Heart left ventricle (tissue), 16 donors: ENCODE measurements around the gene RPL12. TPM values are rescaled to one million over a fixed set of nuclear protein-coding genes. Genes with fewer than 3 reads are reported as not detected.
"Not testable (repeated sequence)": the region's sequence is repeated elsewhere in the genome, so short reads cannot be mapped to it uniquely, and the experiment has no call there.

ENCODE experiments used
- ATAC-seq, 4 donors: fragments of 200-7000 bp; cut with Tn5 transposase; one replicate each; pipeline ENCODE4 v1.9.1; 2020 to 2022; ENCODE audit warnings: moderate library complexity in 4 of 4, mild to moderate bottlenecking in 3 of 4, moderate number of reproducible peaks in 1 of 4
- DNase-seq, 5 donors: peaks; one replicate each; pipeline ENCODE4 v3.0.0-alpha.2; 2020
- H3K27ac ChIP-seq, 12 donors: fragments of 200-600 bp; sonication (generic) in 4 of 12; one replicate each; pipeline versions ENCODE4 v1.5.0 to v1.8.0; 2016 to 2022; ENCODE audit warnings: mild to moderate bottlenecking in 2 of 12
- H3K27me3 ChIP-seq, 9 donors: fragments of 200-600 bp; sonication (generic) in 2 of 9; one replicate each; pipeline versions ENCODE4 v1.5.1 to v1.8.0; 2016 to 2022; ENCODE audit warnings: mild to moderate bottlenecking in 3 of 9
- H3K36me3 ChIP-seq, 9 donors: fragments of 200-600 bp; sonication (generic) in 2 of 9; one replicate each; pipeline versions ENCODE4 v1.5.0 to v1.8.0; 2018 to 2022; ENCODE audit warnings: mild to moderate bottlenecking in 2 of 9
- H3K4me1 ChIP-seq, 12 donors: fragments of 200-600 bp; sonication (generic) in 4 of 12; one replicate each; pipeline versions ENCODE4 v1.5.0 to v1.8.0; 2016 to 2022; ENCODE audit warnings: mild to moderate bottlenecking in 3 of 12
- H3K4me3 ChIP-seq, 12 donors: fragments of 200-600 bp; sonication (generic) in 4 of 12; one replicate each; pipeline versions ENCODE4 v1.5.0 to v1.8.0; 2017 to 2022; ENCODE audit warnings: mild to moderate bottlenecking in 9 of 12, moderate library complexity in 4 of 12
- H3K9me3 ChIP-seq, 12 donors: fragments of 200-600 bp; sonication (generic) in 4 of 12; one replicate each; pipeline versions ENCODE4 v1.5.0 to v1.8.0; 2016 to 2022; ENCODE audit warnings: mild to moderate bottlenecking in 1 of 12
- CTCF ChIP-seq, 12 donors: fragments of 200-600 bp; sonication (generic) in 4 of 12; IDR thresholded peaks; one replicate each; pipeline versions ENCODE4 v1.5.0 to v1.8.0; 2018 to 2022; ENCODE audit warnings: antibody characterized with exemption in 12 of 12, mild to moderate bottlenecking in 5 of 12
- POLR2A ChIP-seq, 2 donors: fragments of 450-650 bp; IDR thresholded peaks; one replicate each; pipeline ENCODE4 v1.6.1; 2017; ENCODE audit warnings: antibody characterized with exemption in 2 of 2, mild to moderate bottlenecking in 2 of 2, moderate library complexity in 2 of 2
- WGBS, 4 donors: extraction: QIAGEN DNeasy Blood & Tissue Kit in 2 of 4; methylation state at CpG; one replicate each; pipeline versions ENCODE4 v1.1.5 to v1.1.7; 2013 to 2018; 5-methylcytosine and 5-hydroxymethylcytosine counted together
- intact Hi-C, 10 donors: fragments of 100-400 bp; cut with DNase I; formaldehyde crosslinking; loops; one replicate each; pipeline versions ENCODE4 v1.11.1 to v1.14.2; 2022
- polyA plus RNA-seq, 2 donors: library from polyadenylated mRNA; stranded (reverse); fragments of 200-250 nt; gene quantifications; one replicate each; pipeline ENCODE4 v1.2.3, GENCODE V29; 2013
- total RNA-seq, 9 donors: library from RNA; depleted of rRNA in 2 of 9; stranded (reverse); fragments of >200 nt in 2 of 9; fragmentation: NEBNext Ultra II Directional in 3 of 9; extraction: Animal tissue kit (Norgen Biotek cat#: 25700) in 3 of 9; gene quantifications; one replicate each; pipeline versions ENCODE4 v1.1.0 to v1.2.4, GENCODE V29; 2016 to 2023
- donor health status: ischemic (EF 13 %, LVEDD 7.1; RV severe dilation, severe dysfunction).
- donor health status: healthy with polysubstance abuse.
- donor health status: DM: no; HTN: yes; CAD: no.
- donor health status: DM: no; HTN: no; CAD: no.
- donor health status: ischemic (EF 25% LVEDD 6.9; RV normal size, moderate dysfunction).
- donor health status: ischemic (EF 25% LVEDD 5.7; RV mildly dilated, moderate dysfunction).
- donor health status: healthy.
- donor health status: DM: yes; HTN: yes; CAD: no.
- donor health status: ischemic (EF 35%, LVEDD 5.7; RV mildly dilated, moderate dysfunction).
- donor health status: nonischemic (EF 11% LVEDD 7.7; RV severe dilation, severe dysfunction).
- donor health status: DM: yes; HTN: yes; CAD: no.
- donor health status: PGD.
- donor health status: ischemic (EF 29% LVEDD 5.4; RV normal size, mild dysfunction).
- donor health status: nonischemic (EF 23%, LVEDD 6.1; RV moderate dilation, normal function).

RPL12 gene
- total and polyA plus RNA-seq, 11 donors: 408 to 1,523 (median 665) TPM

DNA sequence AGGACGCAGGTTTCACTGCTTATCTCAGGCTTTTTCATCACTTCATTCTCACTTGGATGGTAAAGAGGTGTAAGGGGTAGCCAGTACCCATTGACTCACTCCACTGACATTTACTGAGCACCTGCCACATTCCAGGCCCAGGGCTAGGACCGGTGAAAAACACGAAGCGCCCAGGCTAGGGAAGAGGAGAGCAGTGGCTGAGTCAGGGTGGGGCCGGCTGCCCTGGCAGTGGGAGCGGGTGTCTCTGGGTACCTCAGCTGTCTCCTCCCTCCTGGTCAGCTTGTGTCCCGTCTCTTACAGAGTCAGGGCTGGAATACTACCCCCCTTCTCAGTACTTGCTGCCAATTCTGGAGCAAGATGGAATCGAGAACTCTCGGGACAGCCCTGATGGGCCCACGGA is 22.3 kb upstream of the RPL12 start:
- peak; percentile 37 to 73 (median 53) for ATAC-seq
- Histone ChIP-seq H3K36me3 (peaks cover 0 to 88% (median 78%) of the 10 kb centered on the region in 9 donors), H3K4me3 (no peak overlapping the region), H3K27me3 (no peaks in the 10 kb centered on the region), H3K4me1 (peaks cover 0 to 12% (median 0%) of the 10 kb centered on the region in 12 donors), H3K9me3 (no peaks in the 10 kb centered on the region), H3K27ac (peak overlapping the region in 3 of 12 donors; percentile 52 to 61 (median 57))
- intact Hi-C loops: no loop called here
- no peak for TF ChIP-seq POLR2A (IDR thresholded peaks at IDR 0.05)
- no peak for TF ChIP-seq CTCF (IDR thresholded peaks at IDR 0.05)
- no peak for DNase-seq
- WGBS, 4 donors: 70 to 83% (median 77%) methylated on average over 9 to 10 of the region's 10 CpGs

DNA sequence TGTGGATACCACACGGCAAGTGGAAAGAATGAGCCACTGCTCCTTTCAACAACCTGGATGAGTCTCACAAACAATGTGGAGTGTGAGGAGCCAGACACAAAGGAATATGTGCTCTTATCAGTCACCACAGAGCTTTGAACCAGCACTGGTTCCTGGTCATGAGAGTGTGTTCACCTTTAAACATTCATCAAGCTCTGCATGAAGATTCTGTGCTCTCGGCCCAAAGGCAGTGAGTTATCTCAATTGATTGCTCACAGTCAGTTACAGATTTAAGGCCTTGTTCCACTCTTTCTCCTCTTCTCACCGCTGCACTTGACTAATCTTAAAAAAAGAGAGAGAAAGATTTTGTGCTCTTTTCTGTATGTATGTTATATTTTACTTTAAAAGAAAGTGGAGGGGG is 19.5 kb upstream of the RPL12 start:
- no peak for DNase-seq
- peaks cover 0 to 84% (median 68%) of the 10 kb centered on the region in 9 donors for H3K36me3 ChIP-seq
- WGBS, 4 donors: 61 to 69% (median 64%) methylated on average over 3 of the region's 3 CpGs

GRCh38 chr9:127467621-127468020 is 16.4 kb upstream of the RPL12 start:
- TF ChIP-seq CTCF (IDR thresholded peaks at IDR 0.05) (no peak), POLR2A (IDR thresholded peaks at IDR 0.05) (no peak)
- Histone ChIP-seq H3K4me1 (peaks cover 0 to 16% (median 1%) of the 10 kb centered on the region in 12 donors), H3K27ac (no peak overlapping the region), H3K27me3 (no peaks in the 10 kb centered on the region), H3K9me3 (no peaks in the 10 kb centered on the region), H3K4me3 (no peak overlapping the region), H3K36me3 (peaks cover 0 to 82% (median 69%) of the 10 kb centered on the region in 9 donors)
- WGBS, 4 donors: 87 to 93% (median 90%) methylated on average over 14 of the region's 14 CpGs
- DNase-seq (no peak), ATAC-seq (no peak)
- intact Hi-C loops: no loop called here

More for the DNA sequence above, 19.5 kb upstream of the RPL12 start:
- H3K4me3 ChIP-seq: no peak overlapping the region
- TF ChIP-seq POLR2A (IDR thresholded peaks at IDR 0.05): no peak
- TF ChIP-seq CTCF (IDR thresholded peaks at IDR 0.05): no peak
- intact Hi-C loops: no loop called here
- no peaks in the 10 kb centered on the region for H3K9me3 ChIP-seq
- peak in 1 of 4 donors; percentile 40 for ATAC-seq
- peaks cover 0 to 12% (median 0%) of the 10 kb centered on the region in 12 donors for H3K4me1 ChIP-seq
- H3K27ac ChIP-seq: peak overlapping the region in 1 of 12 donors; percentile 5
- no peaks in the 10 kb centered on the region for H3K27me3 ChIP-seq

DNA sequence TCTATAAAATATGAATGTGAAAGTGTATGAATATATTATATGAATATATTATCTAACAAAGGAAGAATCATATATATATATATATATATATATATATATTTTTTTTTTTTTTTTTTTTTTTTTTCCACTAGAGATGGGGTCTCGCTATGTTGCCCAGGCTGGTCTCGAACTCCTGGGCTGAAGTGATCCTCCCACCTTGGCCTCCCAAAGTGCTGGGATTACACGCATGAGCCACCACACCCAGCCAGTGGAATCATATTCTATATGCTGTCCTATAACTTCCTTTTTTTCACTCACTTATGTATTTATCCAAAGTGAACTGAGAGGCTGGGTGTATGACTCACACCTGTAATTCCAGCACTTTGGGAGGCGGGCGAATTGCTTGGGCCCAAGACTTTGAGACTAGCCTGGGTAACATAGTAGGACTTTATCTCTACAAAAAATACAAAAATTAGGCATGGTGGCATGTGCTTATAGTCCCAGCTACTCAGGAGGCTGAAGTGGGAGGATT is 15.3 kb upstream of the RPL12 start:
- H3K4me3 ChIP-seq, H3K27ac ChIP-seq, ATAC-seq, DNase-seq, H3K9me3 ChIP-seq, H3K27me3 ChIP-seq, intact Hi-C loops: not testable (repeated sequence)
- Histone ChIP-seq H3K4me1 (peaks cover 0 to 16% (median 1%) of the 10 kb centered on the region in 12 donors), H3K36me3 (peaks cover 0 to 90% (median 80%) of the 10 kb centered on the region in 9 donors)
- WGBS, 4 donors: 93 to 100% (median 95%) methylated on average over 5 of the region's 5 CpGs

DNA sequence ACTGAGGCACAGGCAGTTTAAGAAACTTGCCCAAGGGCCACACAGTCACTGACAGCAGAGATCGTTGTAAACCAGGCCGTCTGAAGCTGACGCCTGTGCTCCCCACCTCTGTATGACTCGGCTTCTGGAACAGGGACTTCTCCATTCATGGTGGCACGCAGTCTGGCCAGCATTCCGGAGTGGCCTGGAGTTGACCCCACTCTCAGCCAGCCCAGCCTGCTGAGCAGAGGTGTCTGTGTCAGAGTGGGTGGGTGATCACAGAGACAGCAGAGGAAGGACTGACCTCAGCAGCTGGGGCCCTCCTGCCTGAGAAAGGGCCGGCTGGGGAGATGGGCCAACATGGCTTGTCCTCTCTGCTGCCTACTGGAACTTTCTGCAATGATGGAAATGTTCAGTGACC is 12.7 kb upstream of the RPL12 start:
- H3K4me1 ChIP-seq: peaks cover 0 to 19% (median 0%) of the 10 kb centered on the region in 12 donors
- WGBS, 4 donors: 32 to 48% (median 40%) methylated on average over 7 of the region's 7 CpGs
- H3K27me3 ChIP-seq: no peaks in the 10 kb centered on the region
- peaks cover 0 to 93% (median 83%) of the 10 kb centered on the region in 9 donors for H3K36me3 ChIP-seq
- H3K9me3 ChIP-seq: no peaks in the 10 kb centered on the region
- H3K27ac ChIP-seq: peak overlapping the region in 9 of 12 donors; percentile 40 to 84 (median 74)
- ATAC-seq: peak; percentile 94 to 95 (median 94)
- H3K4me3 ChIP-seq: no peak overlapping the region
- no peak for TF ChIP-seq CTCF (IDR thresholded peaks at IDR 0.05)
- no peak for TF ChIP-seq POLR2A (IDR thresholded peaks at IDR 0.05)
- peak in 4 of 5 donors; percentile 43 to 82 (median 70) for DNase-seq
- intact Hi-C loops: no loop called here
